Epithelial cell of esophagus (primary cell): ENCODE data around the gene XRCC5.

Experiments used
- DNase-seq: peaks from one replicate; pipeline ENCODE4 v3.0.0; 2010; ENCODE audit warnings: low read depth
- H3K4me3 ChIP-seq: 2 replicates; pipeline ENCODE4 v1.5.1; 2011; ENCODE audit warnings: mild to moderate bottlenecking, low read length, control low read depth
- CTCF ChIP-seq: IDR thresholded peaks from 2 replicates; pipeline ENCODE4 v1.5.1; 2011; ENCODE audit warnings: low read depth, mild to moderate bottlenecking, low read length, control low read depth, inconsistent platforms; ENCODE audit not compliant: insufficient read depth; ENCODE audit errors: missing control alignments

The XRCC5 gene

GRCh38 chr2:216103213-216103612 is 5.9 kb upstream of the XRCC5 start:
- DNase-seq = no peak
- H3K4me3 ChIP-seq = no peak overlapping the region

GRCh38 chr2:216104691-216105090 is 4.5 kb upstream of the XRCC5 start:
- no peak overlapping the region for H3K4me3 ChIP-seq
- DNase-seq = no peak
- TF ChIP-seq CTCF = no peak

More at GRCh38 chr2:216103213-216103612, 5.9 kb upstream of the XRCC5 start:
- no peak for TF ChIP-seq CTCF

- TF ChIP-seq CTCF = no peak
- DNase-seq = no peak
- no peak overlapping the region for H3K4me3 ChIP-seq
Measured at GRCh38 chr2:216107320-216107719, 1.8 kb upstream of the XRCC5 start.

- peak; percentile 54 for DNase-seq
- no peak overlapping the region for H3K4me3 ChIP-seq
Measured at GRCh38 chr2:216107760-216108159, 1.4 kb upstream of the XRCC5 start.

GRCh38 chr2:216108310-216108966 is 710 bp upstream of the XRCC5 start:
- H3K4me3 ChIP-seq = peak overlapping the region; percentile 96
- TF ChIP-seq CTCF = no peak
- DNase-seq = peak; percentile 13

More at GRCh38 chr2:216107760-216108159, 1.4 kb upstream of the XRCC5 start:
- no peak for TF ChIP-seq CTCF

- peak overlapping the region; percentile 96 for H3K4me3 ChIP-seq
- TF ChIP-seq CTCF = peak; percentile 56
- DNase-seq = peak; percentile 50
Measured at GRCh38 chr2:216109962-216110614, 940 bp downstream of the XRCC5 start.
